GM21390 (cell line): ENCODE results near the gene AGAP3.
A peak's percentile ranks its signal among the peaks of the same experiment; 100 is the strongest.

Experiments
- ATAC-seq: cut with Tn5 transposase; IDR thresholded peaks from one replicate; pipeline ENCODE4 v1.9.1; 2021; ENCODE audit not compliant: unreplicated experiment

Gene AGAP3

GRCh38 chr7:151057989-151058780, 28.1 kb upstream of the AGAP3 start:
- ATAC-seq: peak; percentile 87

- no peak for ATAC-seq
Measured at GRCh38 chr7:151058781-151059366, 27.4 kb upstream of the AGAP3 start.

GRCh38 chr7:151059367-151060112, 26.7 kb upstream of the AGAP3 start, which contains the start of gene SLC4A2:
Gene SLC4A2, plus strand, starts transcription at chr7:151059589. Its CDS starts 2,399 bp downstream, at chr7:151061988.
- peak; percentile 28 for ATAC-seq

GRCh38 chr7:151060113-151060415, 26.2 kb upstream of the AGAP3 start:
- ATAC-seq: no peak

GRCh38 chr7:151060416-151061212, 25.7 kb upstream of the AGAP3 start:
- no peak for ATAC-seq

GRCh38 chr7:151061213-151062110, 24.8 kb upstream of the AGAP3 start:
- no peak for ATAC-seq

GRCh38 chr7:151062111-151062398, 24.2 kb upstream of the AGAP3 start:
- no peak for ATAC-seq

- ATAC-seq: no peak
Measured at GRCh38 chr7:151062399-151063211, 23.7 kb upstream of the AGAP3 start.

- no peak for ATAC-seq
Measured at GRCh38 chr7:151063212-151063561, 23.1 kb upstream of the AGAP3 start.

- ATAC-seq: no peak
Measured at GRCh38 chr7:151064454-151064853, 21.8 kb upstream of the AGAP3 start.

GRCh38 chr7:151064993-151065392, 21.3 kb upstream of the AGAP3 start:
- no peak for ATAC-seq

GRCh38 chr7:151065516-151065915, 20.8 kb upstream of the AGAP3 start:
- no peak for ATAC-seq

GRCh38 chr7:151066273-151066974, 19.9 kb upstream of the AGAP3 start:
- no peak for ATAC-seq

- no peak for ATAC-seq
Measured at GRCh38 chr7:151068069-151068773, 18.1 kb upstream of the AGAP3 start.

- ATAC-seq: no peak
Measured at GRCh38 chr7:151069841-151070573, 16.3 kb upstream of the AGAP3 start.

- no peak for ATAC-seq
Measured at GRCh38 chr7:151070574-151070960, 15.7 kb upstream of the AGAP3 start.

GRCh38 chr7:151071032-151071866, 15.0 kb upstream of the AGAP3 start:
- ATAC-seq: no peak
